HepG2 (cell line): ENCODE measurements around the gene TMC4. TPM values are rescaled to one million over a fixed set of nuclear protein-coding genes. Genes with fewer than 3 reads are reported as not detected.

Experiments used
- ARNT ChIP-seq: fragments of 450-650 bp; IDR thresholded peaks from 2 replicates; pipeline ENCODE4 v1.6.1; 2017
- FOXA3 ChIP-seq: IDR thresholded peaks from 2 replicates; pipeline ENCODE4 v1.6.1; 2016; ENCODE audit warnings: missing genetic modification reagents, missing compliant biosample characterization
- HNF4A ChIP-seq: sonication (generic); formaldehyde crosslinking; IDR thresholded peaks from 2 replicates; pipeline ENCODE4 v1.4.0; 2020; ENCODE audit warnings: missing genetic modification reagents
- HNRNPL ChIP-seq: fragments of 200-400 bp; formaldehyde crosslinking; IDR thresholded peaks from 2 replicates; pipeline ENCODE4 v1.6.1; 2017; ENCODE audit warnings: mild to moderate bottlenecking, low read depth, low read length
- KMT2A ChIP-seq: sonication (generic); formaldehyde crosslinking; IDR thresholded peaks from 2 replicates; pipeline ENCODE4 v1.4.0; 2020; ENCODE audit warnings: missing genetic modification reagents
- RFX5 ChIP-seq: IDR thresholded peaks from 2 replicates; pipeline ENCODE4 v1.6.1; 2011; ENCODE audit warnings: low read depth, low read length, improper control_type of control experiment
- SAP130 ChIP-seq: IDR thresholded peaks from 2 replicates; pipeline ENCODE4 v1.6.1; 2016; ENCODE audit warnings: low read depth
- TBL1XR1 ChIP-seq: fragments of 150-350 bp; IDR thresholded peaks from 2 replicates; pipeline ENCODE4 v1.6.1; 2014; ENCODE audit warnings: borderline replicate concordance, low read length; ENCODE audit not compliant: partially characterized antibody
- ZNF274 ChIP-seq: sonication (generic); formaldehyde crosslinking; IDR thresholded peaks from 2 replicates; pipeline ENCODE4 v1.5.1; 2020; ENCODE audit warnings: mild to moderate bottlenecking, missing genetic modification reagents
- ZNF780A ChIP-seq: sonication (generic); formaldehyde crosslinking; IDR thresholded peaks from 2 replicates; pipeline ENCODE4 v1.8.0; 2022; ENCODE audit warnings: mild to moderate bottlenecking, missing genetic modification reagents, moderate library complexity
- polyA plus RNA-seq, 8 experiments: library from polyadenylated mRNA; depleted of rRNA in 3 of 8; stranded (reverse) in 7 of 8; unstranded in 1 of 8; fragments of >200 nt; fragmentation: Illumina TruSeq in 4 of 8; extraction: Trizol in 4 of 8; gene quantifications; 2 replicates each; pipeline versions ENCODE4 v1.2.1 to v1.2.3, GENCODE V29; 2011 to 2016; ENCODE audit warnings: low read depth in 4 of 8, missing spikeins in 1 of 8, mixed read lengths in 1 of 8; ENCODE audit not compliant: insufficient read depth in 1 of 8
- total RNA-seq, 5 experiments: library from RNA; depleted of rRNA; stranded (reverse); fragments of >200 nt; fragmentation: Illumina TruSeq; extraction: Trizol; gene quantifications; 2 replicates each; pipeline ENCODE4 v1.2.3, GENCODE V29; 2016; ENCODE audit warnings: low read depth in 1 of 5
- TF ChIP-seq, protein P1 (sequence below): sonication (generic); formaldehyde crosslinking; IDR thresholded peaks from 2 replicates; pipeline ENCODE4 v1.5.0; 2020; ENCODE audit warnings: mild to moderate bottlenecking, missing genetic modification reagents, borderline replicate concordance
- TF ChIP-seq, protein P2 (sequence below): sonication (generic); formaldehyde crosslinking; IDR thresholded peaks from 2 replicates; pipeline ENCODE4 v1.5.1; 2020; ENCODE audit warnings: mild to moderate bottlenecking, missing genetic modification reagents, moderate library complexity
- TF ChIP-seq, protein P3 (sequence below): sonication (generic); formaldehyde crosslinking; conservative IDR thresholded peaks from 2 replicates; pipeline ENCODE4 v1.4.0; 2020; ENCODE audit warnings: mild to moderate bottlenecking, missing genetic modification reagents, moderate library complexity

Gene TMC4
- total and polyA plus RNA-seq, 2 of the 13 experiments (the other 11 are each of a cell fraction or from before 2014, with no cell fraction given), result 0.13 to 0.24 TPM

DNA sequence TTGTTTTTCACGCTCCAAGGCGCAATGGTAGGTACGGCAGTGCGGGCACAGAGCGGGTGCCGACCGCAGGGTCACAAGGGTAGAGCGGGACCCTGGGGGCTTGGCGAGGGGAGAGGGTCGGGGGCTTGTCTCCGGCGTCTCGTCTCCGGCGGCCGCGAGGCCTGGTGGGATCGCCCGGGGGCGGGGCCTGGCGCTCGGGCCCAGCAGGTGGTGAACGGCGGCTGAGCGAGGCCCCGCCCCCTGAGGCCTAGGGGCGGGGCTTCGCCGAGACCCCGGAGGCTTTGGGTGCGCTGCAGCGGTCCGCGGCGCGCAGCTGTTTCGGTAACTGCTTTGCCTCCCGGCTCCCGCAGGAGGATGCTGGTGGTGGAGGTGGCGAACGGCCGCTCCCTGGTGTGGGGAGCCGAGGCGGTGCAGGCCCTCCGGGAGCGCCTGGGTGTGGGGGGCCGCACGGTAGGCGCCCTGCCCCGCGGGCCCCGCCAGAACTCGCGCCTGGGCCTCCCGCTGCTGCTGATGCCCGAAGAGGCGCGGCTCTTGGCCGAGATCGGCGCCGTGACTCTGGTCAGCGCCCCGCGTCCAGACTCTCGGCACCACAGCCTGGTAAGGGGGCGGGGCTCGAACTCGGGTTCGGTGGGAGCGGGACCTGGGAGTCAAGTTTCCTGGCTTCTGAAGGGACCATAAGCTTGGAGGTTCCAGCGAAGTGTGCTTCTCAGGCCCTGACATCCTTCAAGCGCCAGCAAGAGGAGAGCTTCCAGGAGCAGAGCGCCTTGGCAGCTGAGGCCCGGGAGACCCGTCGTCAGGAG is 18.3 kb upstream of the TMC4 start, which contains the start of gene TSEN34 (continued):
- TF ChIP-seq, protein P1, sequence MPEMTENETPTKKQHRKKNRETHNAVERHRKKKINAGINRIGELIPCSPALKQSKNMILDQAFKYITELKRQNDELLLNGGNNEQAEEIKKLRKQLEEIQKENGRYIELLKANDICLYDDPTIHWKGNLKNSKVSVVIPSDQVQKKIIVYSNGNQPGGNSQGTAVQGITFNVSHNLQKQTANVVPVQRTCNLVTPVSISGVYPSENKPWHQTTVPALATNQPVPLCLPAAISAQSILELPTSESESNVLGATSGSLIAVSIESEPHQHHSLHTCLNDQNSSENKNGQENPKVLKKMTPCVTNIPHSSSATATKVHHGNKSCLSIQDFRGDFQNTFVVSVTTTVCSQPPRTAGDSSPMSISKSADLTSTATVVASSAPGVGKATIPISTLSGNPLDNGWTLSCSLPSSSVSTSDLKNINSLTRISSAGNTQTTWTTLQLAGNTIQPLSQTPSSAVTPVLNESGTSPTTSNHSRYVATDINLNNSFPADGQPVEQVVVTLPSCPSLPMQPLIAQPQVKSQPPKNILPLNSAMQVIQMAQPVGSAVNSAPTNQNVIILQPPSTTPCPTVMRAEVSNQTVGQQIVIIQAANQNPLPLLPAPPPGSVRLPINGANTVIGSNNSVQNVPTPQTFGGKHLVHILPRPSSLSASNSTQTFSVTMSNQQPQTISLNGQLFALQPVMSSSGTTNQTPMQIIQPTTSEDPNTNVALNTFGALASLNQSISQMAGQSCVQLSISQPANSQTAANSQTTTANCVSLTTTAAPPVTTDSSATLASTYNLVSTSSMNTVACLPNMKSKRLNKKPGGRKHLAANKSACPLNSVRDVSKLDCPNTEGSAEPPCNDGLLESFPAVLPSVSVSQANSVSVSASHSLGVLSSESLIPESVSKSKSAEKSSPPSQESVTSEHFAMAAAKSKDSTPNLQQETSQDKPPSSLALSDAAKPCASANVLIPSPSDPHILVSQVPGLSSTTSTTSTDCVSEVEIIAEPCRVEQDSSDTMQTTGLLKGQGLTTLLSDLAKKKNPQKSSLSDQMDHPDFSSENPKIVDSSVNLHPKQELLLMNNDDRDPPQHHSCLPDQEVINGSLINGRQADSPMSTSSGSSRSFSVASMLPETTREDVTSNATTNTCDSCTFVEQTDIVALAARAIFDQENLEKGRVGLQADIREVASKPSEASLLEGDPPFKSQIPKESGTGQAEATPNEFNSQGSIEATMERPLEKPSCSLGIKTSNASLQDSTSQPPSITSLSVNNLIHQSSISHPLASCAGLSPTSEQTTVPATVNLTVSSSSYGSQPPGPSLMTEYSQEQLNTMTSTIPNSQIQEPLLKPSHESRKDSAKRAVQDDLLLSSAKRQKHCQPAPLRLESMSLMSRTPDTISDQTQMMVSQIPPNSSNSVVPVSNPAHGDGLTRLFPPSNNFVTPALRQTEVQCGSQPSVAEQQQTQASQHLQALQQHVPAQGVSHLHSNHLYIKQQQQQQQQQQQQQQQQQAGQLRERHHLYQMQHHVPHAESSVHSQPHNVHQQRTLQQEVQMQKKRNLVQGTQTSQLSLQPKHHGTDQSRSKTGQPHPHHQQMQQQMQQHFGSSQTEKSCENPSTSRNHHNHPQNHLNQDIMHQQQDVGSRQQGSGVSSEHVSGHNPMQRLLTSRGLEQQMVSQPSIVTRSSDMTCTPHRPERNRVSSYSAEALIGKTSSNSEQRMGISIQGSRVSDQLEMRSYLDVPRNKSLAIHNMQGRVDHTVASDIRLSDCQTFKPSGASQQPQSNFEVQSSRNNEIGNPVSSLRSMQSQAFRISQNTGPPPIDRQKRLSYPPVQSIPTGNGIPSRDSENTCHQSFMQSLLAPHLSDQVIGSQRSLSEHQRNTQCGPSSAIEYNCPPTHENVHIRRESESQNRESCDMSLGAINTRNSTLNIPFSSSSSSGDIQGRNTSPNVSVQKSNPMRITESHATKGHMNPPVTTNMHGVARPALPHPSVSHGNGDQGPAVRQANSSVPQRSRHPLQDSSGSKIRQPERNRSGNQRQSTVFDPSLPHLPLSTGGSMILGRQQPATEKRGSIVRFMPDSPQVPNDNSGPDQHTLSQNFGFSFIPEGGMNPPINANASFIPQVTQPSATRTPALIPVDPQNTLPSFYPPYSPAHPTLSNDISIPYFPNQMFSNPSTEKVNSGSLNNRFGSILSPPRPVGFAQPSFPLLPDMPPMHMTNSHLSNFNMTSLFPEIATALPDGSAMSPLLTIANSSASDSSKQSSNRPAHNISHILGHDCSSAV (CRISPR knock-in tag), result no peak
- TF ChIP-seq HNF4A (CRISPR knock-in tag), result peak; percentile 28; the same call in 1 of the 2 replicates
- peak; percentile 78 for TF ChIP-seq KMT2A
- TF ChIP-seq SAP130 (CRISPR knock-in tag), result peak; percentile 59
- TF ChIP-seq ZNF780A (CRISPR knock-in tag), result no peak
- TF ChIP-seq, protein P2, sequence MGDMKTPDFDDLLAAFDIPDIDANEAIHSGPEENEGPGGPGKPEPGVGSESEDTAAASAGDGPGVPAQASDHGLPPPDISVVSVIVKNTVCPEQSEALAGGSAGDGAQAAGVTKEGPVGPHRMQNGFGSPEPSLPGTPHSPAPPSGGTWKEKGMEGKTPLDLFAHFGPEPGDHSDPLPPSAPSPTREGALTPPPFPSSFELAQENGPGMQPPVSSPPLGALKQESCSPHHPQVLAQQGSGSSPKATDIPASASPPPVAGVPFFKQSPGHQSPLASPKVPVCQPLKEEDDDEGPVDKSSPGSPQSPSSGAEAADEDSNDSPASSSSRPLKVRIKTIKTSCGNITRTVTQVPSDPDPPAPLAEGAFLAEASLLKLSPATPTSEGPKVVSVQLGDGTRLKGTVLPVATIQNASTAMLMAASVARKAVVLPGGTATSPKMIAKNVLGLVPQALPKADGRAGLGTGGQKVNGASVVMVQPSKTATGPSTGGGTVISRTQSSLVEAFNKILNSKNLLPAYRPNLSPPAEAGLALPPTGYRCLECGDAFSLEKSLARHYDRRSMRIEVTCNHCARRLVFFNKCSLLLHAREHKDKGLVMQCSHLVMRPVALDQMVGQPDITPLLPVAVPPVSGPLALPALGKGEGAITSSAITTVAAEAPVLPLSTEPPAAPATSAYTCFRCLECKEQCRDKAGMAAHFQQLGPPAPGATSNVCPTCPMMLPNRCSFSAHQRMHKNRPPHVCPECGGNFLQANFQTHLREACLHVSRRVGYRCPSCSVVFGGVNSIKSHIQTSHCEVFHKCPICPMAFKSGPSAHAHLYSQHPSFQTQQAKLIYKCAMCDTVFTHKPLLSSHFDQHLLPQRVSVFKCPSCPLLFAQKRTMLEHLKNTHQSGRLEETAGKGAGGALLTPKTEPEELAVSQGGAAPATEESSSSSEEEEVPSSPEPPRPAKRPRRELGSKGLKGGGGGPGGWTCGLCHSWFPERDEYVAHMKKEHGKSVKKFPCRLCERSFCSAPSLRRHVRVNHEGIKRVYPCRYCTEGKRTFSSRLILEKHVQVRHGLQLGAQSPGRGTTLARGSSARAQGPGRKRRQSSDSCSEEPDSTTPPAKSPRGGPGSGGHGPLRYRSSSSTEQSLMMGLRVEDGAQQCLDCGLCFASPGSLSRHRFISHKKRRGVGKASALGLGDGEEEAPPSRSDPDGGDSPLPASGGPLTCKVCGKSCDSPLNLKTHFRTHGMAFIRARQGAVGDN (CRISPR knock-in tag), result peak; percentile 67
- 0 out of 2 replicates have a peak, but pooled peaks have one; percentile 54 for TF ChIP-seq ZNF274 (CRISPR knock-in tag)
- TF ChIP-seq FOXA3 (CRISPR knock-in tag), result 0 out of 2 replicates have a peak, but pooled peaks have one; percentile 4
- TF ChIP-seq RFX5, result no peak
- TF ChIP-seq, protein P3, sequence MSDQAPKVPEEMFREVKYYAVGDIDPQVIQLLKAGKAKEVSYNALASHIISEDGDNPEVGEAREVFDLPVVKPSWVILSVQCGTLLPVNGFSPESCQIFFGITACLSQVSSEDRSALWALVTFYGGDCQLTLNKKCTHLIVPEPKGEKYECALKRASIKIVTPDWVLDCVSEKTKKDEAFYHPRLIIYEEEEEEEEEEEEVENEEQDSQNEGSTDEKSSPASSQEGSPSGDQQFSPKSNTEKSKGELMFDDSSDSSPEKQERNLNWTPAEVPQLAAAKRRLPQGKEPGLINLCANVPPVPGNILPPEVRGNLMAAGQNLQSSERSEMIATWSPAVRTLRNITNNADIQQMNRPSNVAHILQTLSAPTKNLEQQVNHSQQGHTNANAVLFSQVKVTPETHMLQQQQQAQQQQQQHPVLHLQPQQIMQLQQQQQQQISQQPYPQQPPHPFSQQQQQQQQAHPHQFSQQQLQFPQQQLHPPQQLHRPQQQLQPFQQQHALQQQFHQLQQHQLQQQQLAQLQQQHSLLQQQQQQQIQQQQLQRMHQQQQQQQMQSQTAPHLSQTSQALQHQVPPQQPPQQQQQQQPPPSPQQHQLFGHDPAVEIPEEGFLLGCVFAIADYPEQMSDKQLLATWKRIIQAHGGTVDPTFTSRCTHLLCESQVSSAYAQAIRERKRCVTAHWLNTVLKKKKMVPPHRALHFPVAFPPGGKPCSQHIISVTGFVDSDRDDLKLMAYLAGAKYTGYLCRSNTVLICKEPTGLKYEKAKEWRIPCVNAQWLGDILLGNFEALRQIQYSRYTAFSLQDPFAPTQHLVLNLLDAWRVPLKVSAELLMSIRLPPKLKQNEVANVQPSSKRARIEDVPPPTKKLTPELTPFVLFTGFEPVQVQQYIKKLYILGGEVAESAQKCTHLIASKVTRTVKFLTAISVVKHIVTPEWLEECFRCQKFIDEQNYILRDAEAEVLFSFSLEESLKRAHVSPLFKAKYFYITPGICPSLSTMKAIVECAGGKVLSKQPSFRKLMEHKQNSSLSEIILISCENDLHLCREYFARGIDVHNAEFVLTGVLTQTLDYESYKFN (CRISPR knock-in tag), result no peak
- no peak for TF ChIP-seq HNRNPL
- TF ChIP-seq TBL1XR1, result no peak
- no peak for TF ChIP-seq ARNT
